Measurements from ENCODE around the gene USO1.

DNA sequence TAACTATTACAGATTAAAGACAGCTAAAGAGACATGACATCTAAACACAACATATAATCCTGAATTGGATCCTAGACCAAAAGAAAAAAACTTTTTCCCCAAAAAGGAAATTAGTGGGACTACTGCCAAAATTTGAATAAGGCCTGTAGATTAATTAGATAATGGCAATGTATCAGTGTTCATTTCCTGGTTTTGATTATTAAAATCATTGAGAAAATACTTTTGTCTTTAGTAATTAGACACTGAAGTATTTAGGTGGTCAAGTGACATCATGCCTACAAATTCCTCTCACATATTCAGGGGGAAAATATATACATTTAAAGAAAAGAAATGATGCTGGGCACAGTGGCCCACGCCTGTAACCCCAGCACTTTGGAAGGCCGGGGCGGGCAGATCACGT lies 10.4 kb upstream of the USO1 start:
- TF ChIP-seq GATA2 (IDR thresholded peaks at IDR 0.05; ENCODE audit: low read depth, low read length) (no peak), GATA3 (IDR thresholded peaks at IDR 0.05; ENCODE audit: low read depth, low read length) (no peak)

Measured in SH-SY5Y (cell line).